ENCODE data around the gene PEX1. TPM values are rescaled to one million over a fixed set of nuclear protein-coding genes. Genes with fewer than 3 reads are reported as not detected.
A peak's percentile ranks its signal among the peaks of the same experiment; 100 is the strongest.

PEX1 gene
- total RNA-seq, 4 donors from 2014 or later, result 30.6 to 49.5 (median 35.6) TPM

GRCh38 chr7:92460109-92460508 is 68.2 kb downstream of the PEX1 start:
- WGBS, 2 donors, result 61 to 75% methylated on average over 2 of the region's 2 CpGs
- H3K9me3 ChIP-seq, result no peaks in the 10 kb centered on the region
- no peaks in the 10 kb centered on the region for H3K27me3 ChIP-seq
- TF ChIP-seq POLR2A (IDR thresholded peaks at IDR 0.05), result no peak
- TF ChIP-seq, protein P1, sequence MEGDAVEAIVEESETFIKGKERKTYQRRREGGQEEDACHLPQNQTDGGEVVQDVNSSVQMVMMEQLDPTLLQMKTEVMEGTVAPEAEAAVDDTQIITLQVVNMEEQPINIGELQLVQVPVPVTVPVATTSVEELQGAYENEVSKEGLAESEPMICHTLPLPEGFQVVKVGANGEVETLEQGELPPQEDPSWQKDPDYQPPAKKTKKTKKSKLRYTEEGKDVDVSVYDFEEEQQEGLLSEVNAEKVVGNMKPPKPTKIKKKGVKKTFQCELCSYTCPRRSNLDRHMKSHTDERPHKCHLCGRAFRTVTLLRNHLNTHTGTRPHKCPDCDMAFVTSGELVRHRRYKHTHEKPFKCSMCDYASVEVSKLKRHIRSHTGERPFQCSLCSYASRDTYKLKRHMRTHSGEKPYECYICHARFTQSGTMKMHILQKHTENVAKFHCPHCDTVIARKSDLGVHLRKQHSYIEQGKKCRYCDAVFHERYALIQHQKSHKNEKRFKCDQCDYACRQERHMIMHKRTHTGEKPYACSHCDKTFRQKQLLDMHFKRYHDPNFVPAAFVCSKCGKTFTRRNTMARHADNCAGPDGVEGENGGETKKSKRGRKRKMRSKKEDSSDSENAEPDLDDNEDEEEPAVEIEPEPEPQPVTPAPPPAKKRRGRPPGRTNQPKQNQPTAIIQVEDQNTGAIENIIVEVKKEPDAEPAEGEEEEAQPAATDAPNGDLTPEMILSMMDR (IDR thresholded peaks at IDR 0.05), result no peak
- DNase-seq, result no peak
- H3K4me3 ChIP-seq (replicated peaks in 1 of 3), result no peak overlapping the region
- intact Hi-C loops (cut with DNase I), result no loop called here
- H3K36me3 ChIP-seq, result peaks cover 21 to 24% of the 10 kb centered on the region in 2 donors
- peak overlapping the region in 1 of 3 donors; percentile 0 for H3K27ac ChIP-seq
- peaks cover 10 to 11% of the 10 kb centered on the region in 2 donors for H3K4me1 ChIP-seq

DNA sequence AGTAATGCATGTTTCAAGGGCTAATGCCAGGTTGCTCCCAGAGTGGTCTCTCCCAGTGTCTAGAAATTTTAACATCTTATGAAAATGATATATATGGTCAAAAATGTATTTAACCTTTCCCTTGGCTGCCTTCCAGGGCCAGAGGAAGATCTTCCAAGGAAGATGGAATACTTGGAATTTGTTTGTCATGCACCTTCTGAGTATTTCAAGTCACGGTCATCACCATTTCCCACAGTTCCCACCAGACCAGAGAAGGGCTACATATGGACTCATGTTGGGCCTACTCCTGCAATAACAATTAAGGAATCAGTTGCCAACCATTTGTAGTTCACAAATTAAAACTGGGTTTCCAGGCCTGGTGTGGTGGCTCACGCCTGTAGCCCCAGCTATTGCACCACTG is 72.1 kb downstream of the PEX1 start:
- no peaks in the 10 kb centered on the region for H3K27me3 ChIP-seq
- no peak for DNase-seq
- H3K36me3 ChIP-seq, result peaks cover 46 to 54% of the 10 kb centered on the region in 2 donors
- no peaks in the 10 kb centered on the region for H3K9me3 ChIP-seq
- intact Hi-C loops (cut with DNase I), result no loop called here
- H3K4me1 ChIP-seq, result peaks cover 6% of the 10 kb centered on the region in 2 donors
- 93 to 96% methylated on average over 2 of the region's 2 CpGs for WGBS, 2 donors
- TF ChIP-seq, protein P1 (IDR thresholded peaks at IDR 0.05), result no peak
- no peak for TF ChIP-seq POLR2A (IDR thresholded peaks at IDR 0.05)
- no peak overlapping the region for H3K27ac ChIP-seq
- no peak overlapping the region for H3K4me3 ChIP-seq (replicated peaks in 1 of 3)

DNA sequence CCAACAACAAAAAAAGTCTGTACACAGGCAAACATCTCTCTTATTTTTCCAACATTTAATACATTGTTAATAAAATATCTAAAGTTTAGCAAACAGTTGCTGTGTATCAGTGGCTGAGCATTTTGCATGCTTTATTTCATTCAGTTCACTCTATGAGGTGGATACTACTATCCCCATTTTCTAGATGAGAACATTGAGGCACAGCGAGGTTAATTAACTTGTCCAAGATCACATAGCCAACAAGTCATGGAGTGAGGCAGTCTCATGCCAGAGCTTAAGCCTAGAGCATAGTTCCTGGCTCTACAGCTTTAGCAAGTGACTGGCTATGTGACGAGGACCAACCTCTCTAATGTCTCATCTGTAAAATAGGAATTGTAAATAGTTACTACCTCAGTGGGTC is 76.7 kb downstream of the PEX1 start:
- intact Hi-C loops (cut with DNase I), result loop anchor here (5.0 kb wide), 1 partner anchor 204 kb away; the partner anchor contains the start of genes ANKIB1 and KRIT1
- WGBS, 2 donors, result 95 to 96% methylated on average over 2 of the region's 2 CpGs

GRCh38 chr7:92448205-92448747 is 80.0 kb downstream of the PEX1 start:
- DNase-seq, result peak; percentile 62 to 65

More for the DNA sequence above, 76.7 kb downstream of the PEX1 start:
- no peak overlapping the region for H3K27ac ChIP-seq
- TF ChIP-seq, protein P1 (IDR thresholded peaks at IDR 0.05), result no peak
- peaks cover 9 to 10% of the 10 kb centered on the region in 2 donors for H3K4me1 ChIP-seq
- H3K36me3 ChIP-seq, result peaks cover 41 to 46% of the 10 kb centered on the region in 2 donors
- H3K27me3 ChIP-seq, result no peaks in the 10 kb centered on the region
- H3K4me3 ChIP-seq (replicated peaks in 1 of 3), result no peak overlapping the region
- no peaks in the 10 kb centered on the region for H3K9me3 ChIP-seq
- no peak for DNase-seq

More at GRCh38 chr7:92448205-92448747, 80.0 kb downstream of the PEX1 start:
- H3K4me1 ChIP-seq, result peaks cover 9 to 10% of the 10 kb centered on the region in 2 donors
- 0 to 1% methylated on average over 11 of the region's 11 CpGs for WGBS, 2 donors
- H3K4me3 ChIP-seq (replicated peaks in 1 of 3), result peak overlapping the region; percentile 73 to 97 (median 76)
- TF ChIP-seq, protein P1 (IDR thresholded peaks at IDR 0.05), result peak in 4 of 6 experiments; percentile 19 to 38 (median 26)
- TF ChIP-seq POLR2A (IDR thresholded peaks at IDR 0.05), result peak in 1 of 2 donors; percentile 40
- H3K27me3 ChIP-seq, result no peaks in the 10 kb centered on the region
- no peaks in the 10 kb centered on the region for H3K9me3 ChIP-seq
- intact Hi-C loops (cut with DNase I), result no loop called here
- peaks cover 11 to 18% of the 10 kb centered on the region in 2 donors for H3K36me3 ChIP-seq
- H3K27ac ChIP-seq, result peak overlapping the region; percentile 95 to 98 (median 97)
